H9 (cell line): ENCODE results near the gene TERT. TPM values are rescaled to one million over a fixed set of nuclear protein-coding genes. Genes with fewer than 3 reads are reported as not detected.

ENCODE experiments used
- DNase-seq: peaks from one replicate; pipeline ENCODE4 v3.0.0-alpha.2; 2017
- H2AFZ ChIP-seq: one replicate; pipeline ENCODE4 v1.6.1; 2013; ENCODE audit warnings: mild to moderate bottlenecking, low read length, control low read depth, moderate library complexity
- H2AK5ac ChIP-seq: 2 replicates; pipeline ENCODE4 v1.6.1; 2013; ENCODE audit warnings: low read length, control low read depth, mixed read lengths; ENCODE audit not compliant: insufficient read length
- H2BK120ac ChIP-seq: one replicate; pipeline ENCODE4 v1.6.1; 2013; ENCODE audit warnings: low read depth, mild to moderate bottlenecking, low read length, control low read depth, inconsistent platforms; ENCODE audit not compliant: poor library complexity, severe bottlenecking
- H2BK12ac ChIP-seq: 2 replicates; pipeline ENCODE4 v1.6.1; 2013; ENCODE audit warnings: low read length, control low read depth, mixed read lengths, low read depth; ENCODE audit not compliant: insufficient read length
- H2BK15ac ChIP-seq: 2 replicates; pipeline ENCODE4 v1.6.1; 2013; ENCODE audit warnings: low read depth, low read length, control low read depth
- H2BK20ac ChIP-seq: one replicate; pipeline ENCODE4 v1.6.1; 2013; ENCODE audit warnings: low read depth, mild to moderate bottlenecking, low read length, control low read depth, inconsistent platforms; ENCODE audit not compliant: poor library complexity, severe bottlenecking
- H2BK5ac ChIP-seq: 2 replicates; pipeline ENCODE4 v1.6.1; 2013; ENCODE audit warnings: low read length, control low read depth, mixed read lengths; ENCODE audit not compliant: insufficient read length
- H3K14ac ChIP-seq: 2 replicates; pipeline ENCODE4 v1.6.1; 2013; ENCODE audit warnings: low read length, control low read depth; ENCODE audit not compliant: insufficient read depth
- H3K18ac ChIP-seq: 2 replicates; pipeline ENCODE4 v1.6.1; 2013; ENCODE audit warnings: low read depth, mild to moderate bottlenecking, mixed read lengths, low read length, control low read depth; ENCODE audit not compliant: insufficient read length
- H3K23ac ChIP-seq: 2 replicates; pipeline ENCODE4 v1.6.1; 2013; ENCODE audit warnings: low read length, control low read depth, mixed read lengths, low read depth; ENCODE audit not compliant: insufficient read length
- H3K23me2 ChIP-seq: 2 replicates; pipeline ENCODE4 v1.6.1; 2013; ENCODE audit warnings: low read depth, mild to moderate bottlenecking, mixed read lengths, low read length, control low read depth; ENCODE audit not compliant: insufficient read length, poor library complexity, severe bottlenecking
- H3K27ac ChIP-seq: 2 replicates; pipeline ENCODE4 v1.5.1; 2013; ENCODE audit warnings: low read length, control low read depth, mixed read lengths, low read depth; ENCODE audit not compliant: insufficient read length
- H3K27me3 ChIP-seq: 2 replicates; pipeline ENCODE4 v1.6.1; 2013; ENCODE audit warnings: low read length, control low read depth, inconsistent platforms; ENCODE audit not compliant: insufficient read depth
- H3K4ac ChIP-seq: 2 replicates; pipeline ENCODE4 v1.6.1; 2013; ENCODE audit warnings: low read depth, mild to moderate bottlenecking, control low read depth, inconsistent platforms, low read length, moderate library complexity
- H3K4me1 ChIP-seq: 2 replicates; pipeline ENCODE4 v1.6.1; 2013; ENCODE audit warnings: low read length, control low read depth, inconsistent platforms; ENCODE audit not compliant: insufficient read depth
- H3K4me2 ChIP-seq: 2 replicates; pipeline ENCODE4 v1.6.1; 2013; ENCODE audit warnings: low read length, control low read depth, mixed read lengths; ENCODE audit not compliant: insufficient read length, insufficient read depth
- H3K56ac ChIP-seq: 2 replicates; pipeline ENCODE4 v1.6.1; 2013; ENCODE audit warnings: low read depth, mild to moderate bottlenecking, mixed read lengths, low read length, control low read depth; ENCODE audit not compliant: insufficient read length
- H3K79me1 ChIP-seq: 2 replicates; pipeline ENCODE4 v1.6.1; 2013; ENCODE audit warnings: low read depth, mild to moderate bottlenecking, moderate library complexity, low read length, control low read depth, inconsistent platforms; ENCODE audit not compliant: insufficient read depth, poor library complexity, severe bottlenecking
- H3K79me2 ChIP-seq: 2 replicates; pipeline ENCODE4 v1.6.1; 2013; ENCODE audit warnings: low read length, control low read depth, inconsistent platforms; ENCODE audit not compliant: insufficient read depth
- H3K9ac ChIP-seq: 2 replicates; pipeline ENCODE4 v1.6.1; 2013; ENCODE audit warnings: low read length, control low read depth, mixed read lengths; ENCODE audit not compliant: insufficient read length; ENCODE audit errors: extremely low read depth
- H3K9me3 ChIP-seq: one replicate; pipeline ENCODE4 v1.6.1; 2013; ENCODE audit warnings: low read depth, low read length, inconsistent platforms; ENCODE audit not compliant: control insufficient read depth
- H3T11ph ChIP-seq: one replicate; pipeline ENCODE4 v1.6.1; 2013; ENCODE audit warnings: mild to moderate bottlenecking, low read length, control low read depth, inconsistent platforms
- H4K20me1 ChIP-seq: one replicate; pipeline ENCODE4 v1.6.1; 2013; ENCODE audit not compliant: control insufficient read depth, insufficient read length, insufficient read depth
- H4K5ac ChIP-seq: 2 replicates; pipeline ENCODE4 v1.6.1; 2013; ENCODE audit warnings: low read depth, mild to moderate bottlenecking, mixed read lengths, low read length, control low read depth; ENCODE audit not compliant: insufficient read length
- H4K8ac ChIP-seq: replicated peaks from 2 replicates; pipeline ENCODE4 v1.6.1; 2013; ENCODE audit warnings: low read length, control low read depth, mixed read lengths, low read depth; ENCODE audit not compliant: insufficient read length
- H4K91ac ChIP-seq: 2 replicates; pipeline ENCODE4 v1.6.1; 2013; ENCODE audit warnings: low read depth, mild to moderate bottlenecking, moderate library complexity, mixed read lengths, low read length, control low read depth; ENCODE audit not compliant: insufficient read length
- H3K27ac Mint-ChIP-seq, 3 experiments: 2 replicates in 2 of 3; 3 replicates in 1 of 3; pipeline ENCODE4 v1.8.0; 2020 to 2021; ENCODE audit warnings: mixed read lengths in 3 of 3, mild to moderate bottlenecking in 1 of 3, moderate library complexity in 1 of 3
- H3K27me3 Mint-ChIP-seq: 2 replicates; pipeline ENCODE4 v1.8.0; 2021; ENCODE audit warnings: low read depth, mild to moderate bottlenecking, moderate library complexity, mixed read lengths
- H3K36me3 Mint-ChIP-seq, 3 experiments: 2 replicates in 2 of 3; 3 replicates in 1 of 3; pipeline ENCODE4 v1.8.0; 2020 to 2021; ENCODE audit warnings: low read depth in 3 of 3, mixed read lengths in 3 of 3; ENCODE audit not compliant: insufficient read depth in 1 of 3
- H3K4me1 Mint-ChIP-seq, 2 experiments: 2 replicates each; pipeline ENCODE4 v1.8.0; 2020; ENCODE audit warnings: mixed read lengths in 2 of 2
- H3K4me3 Mint-ChIP-seq, 2 experiments: 2 replicates in 1 of 2; 3 replicates in 1 of 2; pipeline ENCODE4 v1.8.0; 2020 to 2021; ENCODE audit warnings: mild to moderate bottlenecking in 2 of 2, mixed read lengths in 2 of 2, moderate library complexity in 1 of 2
- H3K9me3 Mint-ChIP-seq, 2 experiments: 2 replicates in 1 of 2; 3 replicates in 1 of 2; pipeline ENCODE4 v1.8.0; 2020; ENCODE audit warnings: mild to moderate bottlenecking in 2 of 2, mixed read lengths in 2 of 2, moderate library complexity in 1 of 2
- CTCF ChIP-seq: fragments of 200-600 bp; sonication (generic); conservative IDR thresholded peaks from 3 replicates; pipeline ENCODE4 v1.8.0; 2021; ENCODE audit warnings: antibody characterized with exemption, mild to moderate bottlenecking
- WGBS: extraction: QIAGEN DNeasy Blood & Tissue Kit; methylation state at CpG from one replicate; pipeline ENCODE4 v1.1.7; 2013; ENCODE audit warnings: missing lambda C conversion rate, low lambda C conversion rate, mixed read lengths; ENCODE audit not compliant: insufficient read length; ENCODE audit errors: extremely low coverage; 5-methylcytosine and 5-hydroxymethylcytosine counted together
- total RNA-seq: library from RNA; stranded (reverse); gene quantifications from 2 replicates; pipeline ENCODE4 v1.2.1, GENCODE V29; 2021

TERT gene
- total RNA-seq, 1 experiment from 2014 or later, result 15.5 TPM

GRCh38 chr5:1277331-1277730 lies 17.5 kb downstream of the TERT start:
- no peak overlapping the region for H3K9ac ChIP-seq
- TF ChIP-seq CTCF, result no peak
- Mint-ChIP-seq H3K9me3 (no peaks in the 10 kb centered on the region; a peak in 1 of 5 replicates), H3K27me3 (no peaks in the 10 kb centered on the region), H3K4me3 (no peak overlapping the region), H3K27ac (no peak overlapping the region), H3K4me1 (no peaks in the 10 kb centered on the region), H3K36me3 (peaks cover 17 to 18% (median 17%) of the 10 kb centered on the region in 3 experiments)
- H3K79me1 ChIP-seq, result no peaks in the 10 kb centered on the region
- H4K5ac ChIP-seq, result no peak overlapping the region
- H3K18ac ChIP-seq, result no peak overlapping the region
- no peak overlapping the region for H3K4me2 ChIP-seq
- H4K91ac ChIP-seq, result no peak overlapping the region
- H4K20me1 ChIP-seq, result peaks cover 4% of the 10 kb centered on the region
- H2BK12ac ChIP-seq, result no peak overlapping the region
- WGBS, result no CpG with 5 or more reads among the region's 21 CpGs
- no peak overlapping the region for H3T11ph ChIP-seq
- H3K56ac ChIP-seq, result no peak overlapping the region
- no peaks in the 10 kb centered on the region for H3K27me3 ChIP-seq
- peaks cover 2% of the 10 kb centered on the region; the same call in 1 of the 2 replicates for H3K79me2 ChIP-seq
- H3K23me2 ChIP-seq, result no peaks in the 10 kb centered on the region
- H3K23ac ChIP-seq, result no peak overlapping the region
- no peak overlapping the region for H3K4ac ChIP-seq
- no peak overlapping the region for H3K14ac ChIP-seq
- no peak for DNase-seq
- H2AK5ac ChIP-seq, result no peak overlapping the region
- no peak overlapping the region for H3K27ac ChIP-seq
- H2BK15ac ChIP-seq, result no peak overlapping the region
- H2BK5ac ChIP-seq, result no peak overlapping the region
- H3K9me3 ChIP-seq, result no peaks in the 10 kb centered on the region
- no peak overlapping the region for H4K8ac ChIP-seq
- H3K4me1 ChIP-seq, result no peaks in the 10 kb centered on the region
- H2AFZ ChIP-seq, result no peak overlapping the region
- H2BK20ac ChIP-seq, result no peak overlapping the region
- H2BK120ac ChIP-seq, result no peak overlapping the region
